Amniotic epithelial cell (primary cell): ENCODE measurements around the gene CAPN14.

Experiments
- DNase-seq: peaks from one replicate; pipeline ENCODE4 v3.0.0-alpha.2; 2010; ENCODE audit warnings: low read depth

Gene CAPN14

GRCh38 chr2:31226266-31226665, 9.0 kb upstream of the CAPN14 start:
- DNase-seq: no peak

- no peak for DNase-seq
Observed at GRCh38 chr2:31223749-31224148, 6.4 kb upstream of the CAPN14 start.

GRCh38 chr2:31223026-31223425, 5.7 kb upstream of the CAPN14 start:
- DNase-seq: no peak

GRCh38 chr2:31222071-31222470, 4.8 kb upstream of the CAPN14 start:
- no peak for DNase-seq

- DNase-seq: no peak
Observed at GRCh38 chr2:31221544-31221943, 4.2 kb upstream of the CAPN14 start.

GRCh38 chr2:31219131-31219969, 2.0 kb upstream of the CAPN14 start:
- DNase-seq: no peak

GRCh38 chr2:31216734-31217133, 581 bp downstream of the CAPN14 start:
- no peak for DNase-seq

- DNase-seq: no peak
Observed at GRCh38 chr2:31214444-31214915, 2.8 kb downstream of the CAPN14 start.

GRCh38 chr2:31213601-31214443, 3.5 kb downstream of the CAPN14 start:
- peak; percentile 9 for DNase-seq

GRCh38 chr2:31212659-31213600, 4.4 kb downstream of the CAPN14 start:
- peak; percentile 51 for DNase-seq

- DNase-seq: no peak
Observed at GRCh38 chr2:31208240-31208639, 9.1 kb downstream of the CAPN14 start.

- no peak for DNase-seq
Observed at GRCh38 chr2:31207790-31208189, 9.5 kb downstream of the CAPN14 start.

- no peak for DNase-seq
Observed at GRCh38 chr2:31205613-31206012, 11.7 kb downstream of the CAPN14 start.

GRCh38 chr2:31205186-31205585, 12.1 kb downstream of the CAPN14 start:
- DNase-seq: no peak

- DNase-seq: no peak
Observed at GRCh38 chr2:31204783-31205182, 12.5 kb downstream of the CAPN14 start.

GRCh38 chr2:31203916-31204315, 13.4 kb downstream of the CAPN14 start:
- no peak for DNase-seq

- DNase-seq: no peak
Observed at GRCh38 chr2:31202833-31203232, 14.5 kb downstream of the CAPN14 start.

- no peak for DNase-seq
Observed at GRCh38 chr2:31202041-31202440, 15.3 kb downstream of the CAPN14 start.

- DNase-seq: no peak
Observed at GRCh38 chr2:31200972-31201371, 16.3 kb downstream of the CAPN14 start.

GRCh38 chr2:31199206-31199605, 18.1 kb downstream of the CAPN14 start:
- DNase-seq: no peak

- no peak for DNase-seq
Observed at GRCh38 chr2:31197669-31198068, 19.6 kb downstream of the CAPN14 start.

GRCh38 chr2:31197166-31197565, 20.1 kb downstream of the CAPN14 start:
- no peak for DNase-seq
